ENCODE data around the gene PACSIN2. TPM values are rescaled to one million over a fixed set of nuclear protein-coding genes. Genes with fewer than 3 reads are reported as not detected.
"Not testable (repeated sequence)": the region's sequence is repeated elsewhere in the genome, so short reads cannot be mapped to it uniquely, and the experiment has no call there.

The PACSIN2 gene
- total RNA-seq, 1 experiment from 2014 or later: 70.5 TPM

DNA sequence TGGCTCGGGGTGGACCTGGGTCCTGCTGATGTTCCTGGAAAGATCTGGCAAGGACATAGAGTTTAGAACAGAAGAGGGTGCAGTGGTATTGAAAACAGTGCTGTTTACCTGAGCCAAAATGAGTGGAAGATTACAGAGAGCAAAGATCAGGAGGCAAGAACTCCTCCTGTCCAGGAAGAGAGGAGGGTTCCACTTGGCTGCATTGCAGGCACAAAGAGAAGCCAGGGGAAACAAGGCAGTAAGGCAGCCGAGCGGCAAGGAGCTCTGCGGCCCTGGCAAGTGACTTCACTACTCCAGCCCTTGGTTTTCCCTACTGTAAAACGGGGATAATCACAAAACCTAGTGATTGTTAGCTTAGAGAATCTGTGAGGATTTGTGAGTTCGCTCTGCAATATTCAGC is 3.7 kb upstream of the PACSIN2 start:
- Mint-ChIP-seq H3K9me3 (peaks cover 8% of the 10 kb centered on the region), H3K4me1 (peaks cover 9% of the 10 kb centered on the region), H3K4me3 (no peak overlapping the region), H3K27ac (0 out of 2 replicates have a peak overlapping the region, but pooled peaks have one; percentile 56), H3K27me3 (ENCODE audit: low read depth) (peaks cover 14% of the 10 kb centered on the region), H3K36me3 (peaks cover 6% of the 10 kb centered on the region)
- TF ChIP-seq, protein P1, sequence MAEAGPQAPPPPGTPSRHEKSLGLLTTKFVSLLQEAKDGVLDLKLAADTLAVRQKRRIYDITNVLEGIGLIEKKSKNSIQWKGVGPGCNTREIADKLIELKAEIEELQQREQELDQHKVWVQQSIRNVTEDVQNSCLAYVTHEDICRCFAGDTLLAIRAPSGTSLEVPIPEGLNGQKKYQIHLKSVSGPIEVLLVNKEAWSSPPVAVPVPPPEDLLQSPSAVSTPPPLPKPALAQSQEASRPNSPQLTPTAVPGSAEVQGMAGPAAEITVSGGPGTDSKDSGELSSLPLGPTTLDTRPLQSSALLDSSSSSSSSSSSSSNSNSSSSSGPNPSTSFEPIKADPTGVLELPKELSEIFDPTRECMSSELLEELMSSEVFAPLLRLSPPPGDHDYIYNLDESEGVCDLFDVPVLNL (CRISPR knock-in tag; IDR thresholded peaks at IDR 0.05; ENCODE audit: borderline replicate concordance, low read depth): no peak
- TF ChIP-seq ZNF138 (CRISPR knock-in tag; conservative IDR thresholded peaks at IDR 0.05) (no peak), NR2C2 (CRISPR knock-in tag; IDR thresholded peaks at IDR 0.05) (no peak), SOX15 (CRISPR knock-in tag; IDR thresholded peaks at IDR 0.05) (no peak), RORB (CRISPR knock-in tag; IDR thresholded peaks at IDR 0.05) (no peak), OVOL2 (CRISPR knock-in tag; IDR thresholded peaks at IDR 0.05; ENCODE audit: borderline replicate concordance) (no peak), SMAD4 (CRISPR knock-in tag; IDR thresholded peaks at IDR 0.05) (no peak), CREM (CRISPR knock-in tag; IDR thresholded peaks at IDR 0.05) (no peak)
- TF ChIP-seq, protein P2, sequence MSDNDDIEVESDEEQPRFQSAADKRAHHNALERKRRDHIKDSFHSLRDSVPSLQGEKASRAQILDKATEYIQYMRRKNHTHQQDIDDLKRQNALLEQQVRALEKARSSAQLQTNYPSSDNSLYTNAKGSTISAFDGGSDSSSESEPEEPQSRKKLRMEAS (CRISPR knock-in tag; IDR thresholded peaks at IDR 0.05): no peak
- TF ChIP-seq, protein P3, sequence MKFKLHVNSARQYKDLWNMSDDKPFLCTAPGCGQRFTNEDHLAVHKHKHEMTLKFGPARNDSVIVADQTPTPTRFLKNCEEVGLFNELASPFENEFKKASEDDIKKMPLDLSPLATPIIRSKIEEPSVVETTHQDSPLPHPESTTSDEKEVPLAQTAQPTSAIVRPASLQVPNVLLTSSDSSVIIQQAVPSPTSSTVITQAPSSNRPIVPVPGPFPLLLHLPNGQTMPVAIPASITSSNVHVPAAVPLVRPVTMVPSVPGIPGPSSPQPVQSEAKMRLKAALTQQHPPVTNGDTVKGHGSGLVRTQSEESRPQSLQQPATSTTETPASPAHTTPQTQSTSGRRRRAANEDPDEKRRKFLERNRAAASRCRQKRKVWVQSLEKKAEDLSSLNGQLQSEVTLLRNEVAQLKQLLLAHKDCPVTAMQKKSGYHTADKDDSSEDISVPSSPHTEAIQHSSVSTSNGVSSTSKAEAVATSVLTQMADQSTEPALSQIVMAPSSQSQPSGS (CRISPR knock-in tag; IDR thresholded peaks at IDR 0.05; ENCODE audit: borderline replicate concordance, low read depth): no peak
- TF ChIP-seq, protein P4, sequence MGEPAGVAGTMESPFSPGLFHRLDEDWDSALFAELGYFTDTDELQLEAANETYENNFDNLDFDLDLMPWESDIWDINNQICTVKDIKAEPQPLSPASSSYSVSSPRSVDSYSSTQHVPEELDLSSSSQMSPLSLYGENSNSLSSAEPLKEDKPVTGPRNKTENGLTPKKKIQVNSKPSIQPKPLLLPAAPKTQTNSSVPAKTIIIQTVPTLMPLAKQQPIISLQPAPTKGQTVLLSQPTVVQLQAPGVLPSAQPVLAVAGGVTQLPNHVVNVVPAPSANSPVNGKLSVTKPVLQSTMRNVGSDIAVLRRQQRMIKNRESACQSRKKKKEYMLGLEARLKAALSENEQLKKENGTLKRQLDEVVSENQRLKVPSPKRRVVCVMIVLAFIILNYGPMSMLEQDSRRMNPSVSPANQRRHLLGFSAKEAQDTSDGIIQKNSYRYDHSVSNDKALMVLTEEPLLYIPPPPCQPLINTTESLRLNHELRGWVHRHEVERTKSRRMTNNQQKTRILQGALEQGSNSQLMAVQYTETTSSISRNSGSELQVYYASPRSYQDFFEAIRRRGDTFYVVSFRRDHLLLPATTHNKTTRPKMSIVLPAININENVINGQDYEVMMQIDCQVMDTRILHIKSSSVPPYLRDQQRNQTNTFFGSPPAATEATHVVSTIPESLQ (CRISPR knock-in tag; IDR thresholded peaks at IDR 0.05): no peak
- TF ChIP-seq, protein P5, sequence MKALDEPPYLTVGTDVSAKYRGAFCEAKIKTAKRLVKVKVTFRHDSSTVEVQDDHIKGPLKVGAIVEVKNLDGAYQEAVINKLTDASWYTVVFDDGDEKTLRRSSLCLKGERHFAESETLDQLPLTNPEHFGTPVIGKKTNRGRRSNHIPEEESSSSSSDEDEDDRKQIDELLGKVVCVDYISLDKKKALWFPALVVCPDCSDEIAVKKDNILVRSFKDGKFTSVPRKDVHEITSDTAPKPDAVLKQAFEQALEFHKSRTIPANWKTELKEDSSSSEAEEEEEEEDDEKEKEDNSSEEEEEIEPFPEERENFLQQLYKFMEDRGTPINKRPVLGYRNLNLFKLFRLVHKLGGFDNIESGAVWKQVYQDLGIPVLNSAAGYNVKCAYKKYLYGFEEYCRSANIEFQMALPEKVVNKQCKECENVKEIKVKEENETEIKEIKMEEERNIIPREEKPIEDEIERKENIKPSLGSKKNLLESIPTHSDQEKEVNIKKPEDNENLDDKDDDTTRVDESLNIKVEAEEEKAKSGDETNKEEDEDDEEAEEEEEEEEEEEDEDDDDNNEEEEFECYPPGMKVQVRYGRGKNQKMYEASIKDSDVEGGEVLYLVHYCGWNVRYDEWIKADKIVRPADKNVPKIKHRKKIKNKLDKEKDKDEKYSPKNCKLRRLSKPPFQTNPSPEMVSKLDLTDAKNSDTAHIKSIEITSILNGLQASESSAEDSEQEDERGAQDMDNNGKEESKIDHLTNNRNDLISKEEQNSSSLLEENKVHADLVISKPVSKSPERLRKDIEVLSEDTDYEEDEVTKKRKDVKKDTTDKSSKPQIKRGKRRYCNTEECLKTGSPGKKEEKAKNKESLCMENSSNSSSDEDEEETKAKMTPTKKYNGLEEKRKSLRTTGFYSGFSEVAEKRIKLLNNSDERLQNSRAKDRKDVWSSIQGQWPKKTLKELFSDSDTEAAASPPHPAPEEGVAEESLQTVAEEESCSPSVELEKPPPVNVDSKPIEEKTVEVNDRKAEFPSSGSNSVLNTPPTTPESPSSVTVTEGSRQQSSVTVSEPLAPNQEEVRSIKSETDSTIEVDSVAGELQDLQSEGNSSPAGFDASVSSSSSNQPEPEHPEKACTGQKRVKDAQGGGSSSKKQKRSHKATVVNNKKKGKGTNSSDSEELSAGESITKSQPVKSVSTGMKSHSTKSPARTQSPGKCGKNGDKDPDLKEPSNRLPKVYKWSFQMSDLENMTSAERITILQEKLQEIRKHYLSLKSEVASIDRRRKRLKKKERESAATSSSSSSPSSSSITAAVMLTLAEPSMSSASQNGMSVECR (CRISPR knock-in tag; IDR thresholded peaks at IDR 0.05; ENCODE audit: borderline replicate concordance): no peak
- no peak for DNase-seq (ENCODE audit: low spot score)
- ChIA-PET POLR2A (no interaction called here), CTCF (interaction anchor here (1.2 kb wide), 1 partner anchor 42 kb away, joined by 3 read pairs; no protein-coding TSS in a partner anchor)
- no peak for ATAC-seq

DNA sequence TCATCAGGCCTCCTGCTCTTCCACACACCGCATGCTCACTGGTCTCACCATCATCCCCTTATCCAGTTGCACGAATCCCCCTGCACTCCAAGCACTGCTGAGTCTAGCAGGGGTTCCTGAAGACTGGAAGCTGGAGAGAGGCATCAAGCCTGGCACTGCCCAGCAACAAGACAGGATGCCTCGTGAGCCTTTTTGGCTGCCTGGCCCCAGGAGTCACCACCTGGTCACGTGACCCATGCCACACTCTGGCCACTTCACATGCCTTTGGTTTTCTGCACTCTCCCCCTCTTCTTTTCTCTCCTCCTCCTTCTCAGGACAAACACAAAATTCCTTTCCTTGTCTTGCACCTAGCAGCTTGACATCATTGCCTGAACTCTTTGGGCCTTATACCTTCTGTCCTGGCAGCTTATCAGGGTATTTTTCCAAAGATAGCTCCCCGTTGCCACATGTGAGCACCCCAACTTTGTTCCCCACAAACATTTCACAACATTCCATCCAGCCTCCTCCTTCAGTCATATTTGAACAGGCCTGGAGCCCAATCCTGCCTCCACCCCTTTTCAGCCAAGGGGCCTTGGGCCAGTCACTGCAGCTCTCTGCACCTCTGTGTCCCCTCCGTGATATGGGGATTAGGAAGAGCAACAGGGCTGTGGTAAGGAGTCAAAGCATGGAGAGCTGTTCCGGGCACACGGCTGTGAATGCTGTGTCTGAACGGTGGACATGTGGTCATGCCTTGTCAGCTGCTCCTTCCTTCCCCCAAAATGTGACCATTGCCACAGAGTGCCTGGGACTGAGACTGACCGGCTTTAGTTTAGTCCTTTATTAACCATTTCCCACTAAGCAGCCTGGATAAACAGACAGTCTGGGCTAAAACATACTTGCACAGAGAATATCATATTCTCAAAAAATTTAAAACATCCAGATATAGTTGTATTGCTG is 2.8 kb upstream of the PACSIN2 start:
- peaks cover 14% of the 10 kb centered on the region for H3K27me3 Mint-ChIP-seq (ENCODE audit: low read depth)
- no peak for ATAC-seq
- no peak for DNase-seq (ENCODE audit: low spot score)
- H3K4me3 Mint-ChIP-seq: no peak overlapping the region
- CTCF ChIA-PET: interaction anchor here (1.2 kb wide), 1 partner anchor 42 kb away, joined by 3 read pairs; no protein-coding TSS in a partner anchor
- H3K9me3 Mint-ChIP-seq: peaks cover 8% of the 10 kb centered on the region
- peaks cover 17% of the 10 kb centered on the region for H3K4me1 Mint-ChIP-seq
- no peak overlapping the region; the same call in 1 of the 2 replicates for H3K27ac Mint-ChIP-seq
- peaks cover 6% of the 10 kb centered on the region for H3K36me3 Mint-ChIP-seq
- TF ChIP-seq, protein P6, sequence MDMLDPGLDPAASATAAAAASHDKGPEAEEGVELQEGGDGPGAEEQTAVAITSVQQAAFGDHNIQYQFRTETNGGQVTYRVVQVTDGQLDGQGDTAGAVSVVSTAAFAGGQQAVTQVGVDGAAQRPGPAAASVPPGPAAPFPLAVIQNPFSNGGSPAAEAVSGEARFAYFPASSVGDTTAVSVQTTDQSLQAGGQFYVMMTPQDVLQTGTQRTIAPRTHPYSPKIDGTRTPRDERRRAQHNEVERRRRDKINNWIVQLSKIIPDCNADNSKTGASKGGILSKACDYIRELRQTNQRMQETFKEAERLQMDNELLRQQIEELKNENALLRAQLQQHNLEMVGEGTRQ (CRISPR knock-in tag; IDR thresholded peaks at IDR 0.05): peak; percentile 38; the same call in 1 of the 2 replicates
- TF ChIP-seq EMX1 (CRISPR knock-in tag; IDR thresholded peaks at IDR 0.05): no peak
- POLR2A ChIA-PET: no interaction called here

DNA sequence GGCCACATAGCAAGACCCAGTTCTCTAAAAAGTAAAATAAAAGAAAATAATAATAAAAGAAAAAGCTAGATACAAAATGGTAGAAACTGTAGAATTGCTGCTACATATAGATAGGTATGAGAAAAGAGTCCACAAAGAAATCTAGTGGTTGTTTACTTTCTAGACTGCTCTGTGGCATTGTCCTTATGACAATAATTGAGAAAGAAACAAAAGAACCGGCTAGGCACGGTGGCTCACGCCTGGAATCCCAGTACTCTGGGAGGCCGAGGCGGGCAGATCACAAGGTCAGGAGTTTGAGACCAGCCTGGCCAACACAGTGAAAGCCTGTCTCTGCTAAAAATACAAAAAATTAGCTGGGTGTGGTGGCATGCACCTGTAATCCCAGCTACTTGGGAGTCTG is 1.2 kb upstream of the PACSIN2 start:
- peaks cover 14% of the 10 kb centered on the region for H3K27me3 Mint-ChIP-seq (ENCODE audit: low read depth)
- DNase-seq (ENCODE audit: low spot score); H3K36me3 Mint-ChIP-seq; ATAC-seq; CTCF ChIA-PET; H3K27ac Mint-ChIP-seq; H3K9me3 Mint-ChIP-seq: not testable (repeated sequence)
- peaks cover 22% of the 10 kb centered on the region for H3K4me1 Mint-ChIP-seq
- POLR2A ChIA-PET: interaction anchor here (2.5 kb wide), 1 partner anchor 11 kb away, joined by 12 read pairs; no protein-coding TSS in a partner anchor
- H3K4me3 Mint-ChIP-seq: peak overlapping the region; percentile 95; the same call in 1 of the 2 replicates
